ENCODE results near the gene KRTAP4-8.
"Not testable (repeated sequence)": the region's sequence is repeated elsewhere in the genome, so short reads cannot be mapped to it uniquely, and the experiment has no call there.

KRTAP4-8 gene

GRCh38 chr17:41108728-41109386, 10.9 kb upstream of the KRTAP4-8 start:
- DNase-seq (ENCODE audit: low spot score) = not testable (repeated sequence)

GRCh38 chr17:41107941-41108450, 10.1 kb upstream of the KRTAP4-8 start:
- DNase-seq (ENCODE audit: low spot score) = no peak

DNA sequence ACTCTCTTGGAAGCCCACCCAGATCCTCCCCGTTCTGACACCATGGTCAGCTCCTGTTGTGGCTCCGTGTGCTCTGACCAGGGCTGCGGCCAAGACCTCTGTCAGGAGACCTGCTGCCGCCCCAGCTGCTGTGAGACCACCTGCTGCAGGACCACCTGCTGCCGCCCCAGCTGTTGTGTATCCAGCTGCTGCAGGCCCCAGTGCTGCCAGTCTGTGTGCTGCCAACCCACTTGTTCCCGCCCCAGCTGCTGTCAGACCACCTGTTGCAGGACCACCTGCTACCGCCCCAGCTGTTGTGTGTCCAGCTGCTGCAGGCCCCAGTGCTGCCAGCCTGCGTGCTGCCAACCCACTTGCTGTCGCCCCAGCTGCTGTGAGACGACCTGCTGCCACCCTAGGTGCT, 7.4 kb upstream of the KRTAP4-8 start, which contains the start of gene KRTAP4-9:
KRTAP4-9 (plus strand) TSS at position 43 of the 400 bp plus-strand sequence; CDS start at position 43, 0 bp downstream.
- DNase-seq (ENCODE audit: low spot score) = not testable (repeated sequence)

- not testable (repeated sequence) for DNase-seq (ENCODE audit: low spot score)
Observed at GRCh38 chr17:41104386-41105038, 6.6 kb upstream of the KRTAP4-8 start.

DNA sequence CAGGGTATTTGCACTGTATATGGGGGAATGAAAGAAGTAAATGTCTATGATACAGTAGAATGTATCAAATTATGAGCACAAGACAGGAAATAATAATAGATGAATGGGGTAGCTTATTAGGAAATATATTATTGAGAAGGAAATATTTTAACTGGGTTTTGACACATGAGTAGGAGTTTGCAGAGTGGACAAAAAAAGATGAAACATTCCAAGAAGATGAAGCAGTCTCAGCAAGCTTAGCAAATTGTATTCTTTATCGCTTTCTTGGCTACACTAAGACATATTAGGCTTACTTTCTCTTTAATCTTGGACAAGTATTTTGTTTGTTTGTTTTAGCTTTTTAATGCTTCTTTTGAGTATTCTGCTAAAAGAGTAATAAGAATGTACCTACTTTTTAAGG, 6.0 kb upstream of the KRTAP4-8 start:
- no peak for DNase-seq (ENCODE audit: low spot score)

DNA sequence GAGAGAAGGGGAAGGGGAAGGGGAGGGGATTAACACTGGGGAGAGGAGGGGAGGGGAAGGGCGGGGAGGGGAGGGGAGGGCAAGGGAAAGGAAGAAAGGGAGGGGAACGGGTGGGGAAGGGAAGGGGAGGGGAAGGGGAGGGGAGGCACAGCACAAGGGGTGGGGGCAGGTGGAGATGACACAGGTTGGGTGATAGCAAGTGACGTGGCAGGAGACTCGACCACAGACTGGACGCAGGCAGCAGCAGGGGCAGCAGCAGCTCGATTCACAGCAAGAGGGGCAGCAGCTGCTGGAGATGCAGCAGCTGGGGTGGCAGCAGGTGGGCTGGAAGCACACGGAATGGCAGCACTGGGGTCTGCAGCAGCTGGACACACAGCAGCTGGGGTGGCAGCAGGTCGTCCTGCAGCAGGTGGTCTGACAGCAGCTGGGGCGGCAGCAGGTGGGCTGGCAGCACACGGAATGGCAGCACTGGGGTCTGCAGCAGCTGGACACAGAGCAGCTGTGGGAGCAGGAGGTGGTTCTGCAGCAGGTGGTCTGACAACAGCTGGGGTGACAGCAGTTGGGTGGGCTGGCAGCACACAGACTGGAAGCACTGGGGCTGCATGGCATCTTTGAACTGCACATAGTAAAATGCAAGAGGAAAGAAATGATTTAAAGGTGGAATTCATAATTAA, 3.8 kb upstream of the KRTAP4-8 start, which contains the start of gene KRTAP4-16:
KRTAP4-16 (minus strand) TSS at position 624 of the 674 bp plus-strand sequence; CDS start at position 624, 0 bp downstream.
- no peak for DNase-seq (ENCODE audit: low spot score)

DNA sequence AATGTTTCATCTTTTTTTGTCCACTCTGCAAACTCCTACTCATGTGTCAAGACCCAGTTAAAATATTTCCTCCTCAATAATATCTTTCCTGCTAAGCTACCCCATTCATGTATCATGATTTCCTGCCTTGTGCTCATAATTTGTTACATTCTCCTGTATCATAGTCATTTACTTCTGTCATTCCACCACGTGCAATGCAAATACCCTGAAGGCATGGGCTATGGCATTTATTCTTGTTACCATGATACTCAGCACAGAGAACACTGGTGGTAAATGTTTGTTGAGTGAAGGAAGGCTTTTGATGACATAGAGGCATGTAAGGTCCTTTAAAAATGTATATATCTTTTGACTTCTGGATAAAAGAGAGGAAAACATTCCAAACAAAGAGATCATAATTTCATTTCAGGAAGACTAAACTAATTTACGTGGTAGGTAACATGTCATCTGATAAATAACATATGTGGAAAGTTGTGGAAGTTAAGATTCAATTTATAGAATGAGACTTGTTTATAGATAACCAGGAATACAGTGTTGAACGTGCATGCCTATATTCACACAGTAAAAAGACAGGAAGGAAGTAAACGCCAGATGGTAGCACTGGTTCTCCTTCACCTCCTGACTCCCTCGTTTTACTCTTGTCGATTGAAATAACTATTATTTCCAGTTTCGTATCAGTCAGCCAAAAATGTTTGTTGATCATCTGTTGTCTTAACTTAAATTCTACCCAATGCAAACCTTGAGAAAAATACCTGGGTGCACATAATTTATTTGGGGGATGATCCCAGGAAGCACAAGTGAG, 1.9 kb upstream of the KRTAP4-8 start:
- DNase-seq (ENCODE audit: low spot score) = not testable (repeated sequence)

GRCh38 chr17:41098481-41098880, 539 bp upstream of the KRTAP4-8 start:
- DNase-seq (ENCODE audit: low spot score) = no peak

- no peak for DNase-seq (ENCODE audit: low spot score)
Observed at GRCh38 chr17:41096055-41096454, 1.9 kb downstream of the KRTAP4-8 start.

DNA sequence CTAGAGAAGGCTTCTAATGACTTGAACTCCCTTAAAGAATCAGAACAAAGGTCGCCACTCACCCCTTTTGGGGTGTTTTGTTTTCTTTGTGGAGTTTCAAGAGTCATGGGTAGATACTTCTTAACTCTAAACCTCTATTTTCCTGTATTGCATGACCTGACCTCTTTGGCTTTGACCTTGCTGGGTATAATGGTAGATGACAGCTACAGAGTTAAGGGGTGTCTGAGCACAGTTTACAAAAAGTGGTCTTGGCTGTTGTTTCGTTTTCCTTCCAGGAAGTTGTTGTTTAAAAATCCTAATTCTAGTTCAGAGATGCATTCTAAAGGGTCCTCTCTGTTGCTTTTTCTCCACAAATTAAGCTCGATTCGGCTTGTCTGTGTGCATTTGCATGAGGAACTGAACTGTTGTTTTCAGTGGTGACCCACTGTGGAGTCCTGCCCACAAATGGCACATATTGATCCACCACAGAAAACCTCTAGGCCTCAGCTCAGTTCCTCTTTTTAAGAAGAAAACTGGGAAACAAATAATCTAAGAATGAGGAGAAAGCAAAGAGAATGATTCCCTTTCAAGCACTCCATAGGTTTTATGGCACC, 9.1 kb downstream of the KRTAP4-8 start:
- not testable (repeated sequence) for DNase-seq (ENCODE audit: low spot score)

GRCh38 chr17:41084100-41084856, 13.7 kb downstream of the KRTAP4-8 start, which contains the start of gene KRTAP4-7:
KRTAP4-7 (plus strand) TSS chr17:41084150; CDS start chr17:41084207, 57 bp downstream.
- DNase-seq (ENCODE audit: low spot score) = not testable (repeated sequence)

- not testable (repeated sequence) for DNase-seq (ENCODE audit: low spot score)
Observed at GRCh38 chr17:41083427-41083826, 14.5 kb downstream of the KRTAP4-8 start.

DNA sequence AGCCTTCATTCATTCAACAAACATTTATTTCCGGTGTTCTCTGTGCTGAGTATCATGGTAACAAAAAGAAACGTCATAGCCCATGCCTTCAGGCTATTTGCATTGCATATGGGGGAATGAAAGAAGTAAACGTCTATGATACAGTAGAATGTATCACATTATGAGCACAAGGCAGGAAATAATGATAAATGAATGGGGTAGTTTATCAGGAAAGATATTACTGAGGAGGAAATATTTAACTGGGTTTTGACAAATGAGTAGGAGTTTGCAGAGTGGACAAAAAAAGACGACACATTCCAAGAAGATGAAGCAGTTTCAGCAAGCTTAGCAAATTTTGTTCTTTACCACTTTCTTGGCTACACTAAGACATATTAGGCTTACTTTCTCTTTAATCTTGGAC, 15.3 kb downstream of the KRTAP4-8 start:
- no peak for DNase-seq (ENCODE audit: low spot score)

GRCh38 chr17:41076788-41077187, 21.2 kb downstream of the KRTAP4-8 start:
- DNase-seq (ENCODE audit: low spot score) = no peak

DNA sequence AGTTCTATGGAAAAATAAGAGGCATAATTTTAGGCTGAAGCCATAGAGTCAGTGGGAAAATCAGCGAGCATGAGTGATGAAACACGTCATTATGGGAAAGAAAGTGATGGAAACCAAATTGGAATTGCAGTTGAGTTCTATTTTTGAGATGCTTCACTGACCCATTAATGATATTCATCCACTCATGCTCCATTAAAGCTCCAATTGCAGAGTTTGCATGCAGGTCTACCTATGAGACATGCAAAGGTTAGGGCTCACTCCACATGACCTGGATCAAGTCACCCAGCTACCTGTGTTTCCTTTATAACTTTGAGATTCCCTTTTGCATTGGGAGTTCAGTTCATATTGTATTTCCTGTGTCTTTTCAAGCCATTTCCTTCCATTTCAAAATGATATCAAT, 24.3 kb downstream of the KRTAP4-8 start:
- no peak for DNase-seq (ENCODE audit: low spot score)

DNA sequence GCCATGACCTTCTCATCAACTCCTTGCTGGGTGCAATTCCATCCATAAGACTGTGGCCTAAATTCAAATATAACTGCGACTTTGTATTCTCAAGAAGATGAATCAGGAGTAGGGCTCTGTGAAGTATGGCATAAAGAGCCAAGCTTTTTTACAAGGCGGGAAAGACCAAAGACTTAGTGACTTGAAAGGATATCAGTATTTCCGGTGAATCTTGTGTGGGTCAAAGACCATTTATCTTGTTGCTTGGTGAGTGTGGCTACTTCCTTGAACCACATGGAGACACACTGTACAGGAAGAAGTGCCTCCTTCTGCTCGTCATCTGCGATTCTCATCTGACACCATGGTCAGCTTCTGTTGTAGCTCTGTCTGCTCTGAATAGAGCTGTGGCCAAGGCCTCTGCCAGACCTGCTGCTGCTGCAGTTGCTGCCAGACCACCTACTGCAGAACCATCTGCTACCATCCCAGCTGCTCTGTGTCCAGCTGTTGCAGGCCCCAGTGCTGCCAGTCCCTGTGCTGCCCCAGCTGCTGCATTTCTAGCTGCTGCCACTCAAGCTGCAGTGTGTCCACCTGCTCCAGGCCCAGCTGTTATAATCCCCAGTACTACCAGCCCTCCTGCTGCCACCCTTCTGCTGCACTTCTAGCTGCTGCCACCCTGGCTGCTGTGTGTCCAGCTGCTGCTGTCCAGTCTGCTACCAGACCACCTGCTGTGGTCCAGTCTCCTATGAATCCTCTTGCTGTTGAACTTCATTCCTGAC, 26.2 kb downstream of the KRTAP4-8 start:
- no peak for DNase-seq (ENCODE audit: low spot score)

DNA sequence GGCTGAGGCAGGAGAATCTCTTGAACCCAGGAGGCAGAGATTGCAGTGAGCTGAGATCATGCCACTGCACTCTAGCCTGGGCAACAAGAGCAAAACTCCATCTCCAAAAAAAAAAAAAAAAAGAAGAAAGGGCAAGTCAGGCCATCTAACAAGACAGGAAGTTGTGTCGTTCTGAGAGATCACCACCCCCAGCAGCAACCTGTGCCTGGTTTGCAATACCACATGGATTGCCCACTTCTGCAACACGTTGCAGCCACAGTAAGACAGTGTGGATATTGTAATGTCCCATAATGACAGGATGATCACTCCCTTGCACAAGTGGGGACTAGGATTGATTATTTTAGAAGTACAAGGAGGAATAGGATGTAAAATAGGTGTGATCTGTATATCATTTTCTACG, 28.9 kb downstream of the KRTAP4-8 start:
- DNase-seq (ENCODE audit: low spot score) = no peak

DNA sequence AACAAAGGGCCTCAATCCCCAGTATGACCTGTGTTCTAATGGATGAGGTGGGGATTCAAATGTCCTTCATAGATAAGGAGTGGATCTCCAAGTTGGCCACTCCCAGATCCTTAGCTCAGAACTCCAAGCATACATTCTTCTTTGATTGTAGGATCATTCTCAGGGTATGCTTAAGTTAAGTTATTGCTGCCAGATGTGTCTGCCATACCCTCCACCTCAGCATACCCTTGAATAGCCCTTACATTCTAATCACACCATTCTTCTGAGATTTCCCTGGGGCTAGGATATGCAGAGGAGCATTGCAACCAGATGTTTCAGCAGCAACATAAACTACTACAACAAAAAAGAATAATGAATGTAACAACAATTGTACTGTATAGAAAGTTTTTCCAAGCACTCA, 30.7 kb downstream of the KRTAP4-8 start:
- no peak for DNase-seq (ENCODE audit: low spot score)

DNA sequence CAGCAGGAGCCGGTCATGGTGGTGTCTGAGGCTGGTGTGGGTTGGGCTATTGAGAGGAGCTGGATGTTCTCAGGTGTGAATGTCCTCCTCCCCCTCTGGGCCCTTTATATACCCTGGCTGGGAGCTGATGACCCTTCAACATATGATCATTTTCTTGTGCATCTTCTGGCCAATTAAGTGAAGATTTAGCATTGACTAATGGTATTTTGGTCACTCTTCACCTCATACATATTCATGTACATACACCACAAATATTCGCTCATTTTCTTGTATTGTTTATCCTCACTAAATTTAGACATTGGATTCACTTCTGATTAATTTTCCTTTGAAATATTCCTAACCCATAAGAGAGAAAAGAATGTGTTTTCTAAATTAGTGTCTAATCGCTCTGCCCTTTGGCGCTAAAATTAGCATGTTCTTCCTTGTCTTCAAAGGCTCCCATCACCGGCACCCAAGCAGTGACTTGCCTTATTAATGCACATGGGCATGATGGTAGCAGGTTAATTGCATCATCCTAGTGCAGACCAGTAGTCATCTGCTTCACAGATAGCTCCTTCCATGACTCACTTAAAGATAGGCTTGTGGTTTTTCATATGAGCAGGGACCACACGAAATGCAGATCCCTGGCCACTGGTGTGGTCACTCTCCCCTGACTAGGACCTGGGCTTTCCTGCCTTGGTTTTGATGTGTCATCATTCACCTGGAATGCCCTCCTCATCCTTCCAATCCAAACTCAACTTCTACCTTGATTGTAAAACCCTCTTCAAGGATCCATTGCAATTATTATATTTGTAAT, 31.9 kb downstream of the KRTAP4-8 start, which contains the start of gene KRTAP2-4:
KRTAP2-4 (minus strand) TSS at position 51 of the 796 bp plus-strand sequence; CDS start at position 17, 34 bp downstream.
- DNase-seq (ENCODE audit: low spot score) = no peak

All from hematopoietic multipotent progenitor cell treated with erythropoietin and hydrocortisone succinate and interleukin-3 and kit ligand, for 17 days (in vitro differentiated cells).